ENCODE measurements around the gene H1-8.

Gene H1-8, protein sequence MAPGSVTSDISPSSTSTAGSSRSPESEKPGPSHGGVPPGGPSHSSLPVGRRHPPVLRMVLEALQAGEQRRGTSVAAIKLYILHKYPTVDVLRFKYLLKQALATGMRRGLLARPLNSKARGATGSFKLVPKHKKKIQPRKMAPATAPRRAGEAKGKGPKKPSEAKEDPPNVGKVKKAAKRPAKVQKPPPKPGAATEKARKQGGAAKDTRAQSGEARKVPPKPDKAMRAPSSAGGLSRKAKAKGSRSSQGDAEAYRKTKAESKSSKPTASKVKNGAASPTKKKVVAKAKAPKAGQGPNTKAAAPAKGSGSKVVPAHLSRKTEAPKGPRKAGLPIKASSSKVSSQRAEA

DNA sequence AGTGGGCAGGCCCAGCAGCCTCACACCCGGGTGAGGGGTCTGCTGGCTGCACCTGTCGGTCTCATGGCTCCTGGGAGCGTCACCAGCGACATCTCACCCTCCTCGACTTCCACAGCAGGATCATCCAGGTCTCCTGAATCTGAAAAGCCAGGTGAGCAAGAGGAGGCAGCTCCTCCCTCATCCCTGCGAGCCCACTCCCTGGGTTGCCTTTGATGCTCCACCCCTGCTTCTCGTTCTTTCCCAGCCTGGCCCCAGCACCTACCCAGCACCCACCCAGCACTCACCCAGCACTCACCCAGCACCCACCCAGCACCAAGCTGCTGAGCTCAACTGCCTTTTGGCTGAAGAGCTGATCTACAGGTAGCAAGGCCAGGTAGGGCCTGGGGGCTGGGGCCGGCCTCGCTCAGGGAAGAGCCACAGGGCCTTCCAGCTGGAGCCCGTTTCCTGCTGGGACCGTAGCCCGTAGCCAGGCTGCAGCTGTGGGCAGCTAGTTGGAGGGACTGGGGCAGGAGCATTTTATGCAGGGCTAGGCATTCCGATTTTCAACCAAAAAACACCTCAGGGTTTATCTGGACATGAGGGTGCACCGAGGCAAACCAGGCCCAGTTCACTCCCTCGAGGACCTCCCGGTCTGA lies at the start of gene H1-8:
Gene H1-8, plus strand, starts transcription at position 20 of the 635 bp plus-strand sequence. Its CDS starts 44 bp downstream, at position 64.
- in situ Hi-C loops (cut with MboI; ENCODE audit: low sequenced_read_pairs), result no loop called here

DNA sequence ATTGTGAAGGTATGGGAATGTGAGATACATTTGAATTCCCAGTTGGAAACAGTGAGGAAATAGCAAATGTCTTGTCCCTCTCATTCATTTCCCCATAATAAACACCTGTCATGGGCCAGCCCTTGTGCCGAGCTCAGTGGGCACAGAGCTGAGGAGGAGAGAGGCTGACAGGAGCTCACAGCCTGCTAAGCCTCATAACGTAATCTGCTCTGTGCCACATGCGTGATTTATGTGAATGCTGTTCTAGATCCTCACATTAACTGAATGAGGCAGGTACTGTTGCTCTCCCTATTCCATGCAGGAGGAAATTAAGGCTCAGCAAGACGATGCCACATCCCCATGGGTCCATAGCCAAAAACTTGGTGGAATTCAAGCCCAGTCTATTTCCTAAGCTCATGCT lies 49.8 kb upstream of the H1-8 start:
- in situ Hi-C loops (cut with MboI; ENCODE audit: low sequenced_read_pairs), result loop anchor here (10.0 to 25.0 kb wide), 2 partner anchors 322 to 444 kb away; no protein-coding TSS in a partner anchor

DNA sequence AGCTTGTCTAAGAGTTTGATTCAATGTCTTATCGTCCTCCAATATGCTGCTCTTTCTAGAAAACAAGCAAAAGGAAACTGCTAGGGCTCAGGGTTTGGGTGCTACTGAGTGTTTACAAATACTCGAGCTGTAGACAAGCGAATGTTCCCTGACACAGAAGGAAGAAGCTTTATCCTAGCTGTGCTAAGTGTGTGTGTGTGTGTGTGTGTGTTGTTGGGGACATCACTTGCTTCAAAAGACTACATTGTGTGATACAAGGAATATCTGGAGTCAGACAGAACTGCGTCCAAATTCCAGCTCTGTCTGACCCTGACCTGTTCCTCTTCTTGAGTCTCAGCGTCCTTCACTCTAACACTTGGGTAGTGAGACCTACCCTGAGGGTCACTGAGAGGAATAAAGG lies 48.5 kb upstream of the H1-8 start:
- in situ Hi-C loops (cut with MboI; ENCODE audit: low sequenced_read_pairs), result loop anchor here (10.0 to 25.0 kb wide), 2 partner anchors 320 to 443 kb away; no protein-coding TSS in a partner anchor

- in situ Hi-C loops (cut with MboI; ENCODE audit: low sequenced_read_pairs), result loop anchor here (10.0 to 25.0 kb wide), 2 partner anchors 320 to 442 kb away; no protein-coding TSS in a partner anchor
Measured at GRCh38 chr3:129495006-129495639, 47.9 kb upstream of the H1-8 start.

DNA sequence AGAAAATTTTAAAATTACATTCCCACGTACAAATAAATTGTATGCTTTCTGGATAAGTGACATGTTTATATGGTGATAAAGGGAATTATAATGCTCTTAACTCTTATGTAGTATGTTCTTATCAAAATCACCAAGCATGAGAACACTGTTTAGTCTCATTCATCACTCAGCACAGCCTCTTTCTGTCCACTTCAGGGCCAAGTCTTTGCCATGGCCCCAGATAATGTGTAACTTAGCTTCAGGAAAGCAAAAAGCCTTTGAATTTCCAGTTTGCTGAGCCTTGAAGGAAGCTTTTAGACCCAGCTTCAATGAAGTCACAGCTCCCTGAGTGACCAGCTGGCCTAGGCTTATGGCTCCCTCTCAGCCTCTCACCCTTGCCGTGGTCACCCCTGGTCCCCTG lies 45.1 kb upstream of the H1-8 start:
- in situ Hi-C loops (cut with MboI; ENCODE audit: low sequenced_read_pairs), result loop anchor here (10.0 to 25.0 kb wide), 2 partner anchors 317 to 439 kb away; no protein-coding TSS in a partner anchor

DNA sequence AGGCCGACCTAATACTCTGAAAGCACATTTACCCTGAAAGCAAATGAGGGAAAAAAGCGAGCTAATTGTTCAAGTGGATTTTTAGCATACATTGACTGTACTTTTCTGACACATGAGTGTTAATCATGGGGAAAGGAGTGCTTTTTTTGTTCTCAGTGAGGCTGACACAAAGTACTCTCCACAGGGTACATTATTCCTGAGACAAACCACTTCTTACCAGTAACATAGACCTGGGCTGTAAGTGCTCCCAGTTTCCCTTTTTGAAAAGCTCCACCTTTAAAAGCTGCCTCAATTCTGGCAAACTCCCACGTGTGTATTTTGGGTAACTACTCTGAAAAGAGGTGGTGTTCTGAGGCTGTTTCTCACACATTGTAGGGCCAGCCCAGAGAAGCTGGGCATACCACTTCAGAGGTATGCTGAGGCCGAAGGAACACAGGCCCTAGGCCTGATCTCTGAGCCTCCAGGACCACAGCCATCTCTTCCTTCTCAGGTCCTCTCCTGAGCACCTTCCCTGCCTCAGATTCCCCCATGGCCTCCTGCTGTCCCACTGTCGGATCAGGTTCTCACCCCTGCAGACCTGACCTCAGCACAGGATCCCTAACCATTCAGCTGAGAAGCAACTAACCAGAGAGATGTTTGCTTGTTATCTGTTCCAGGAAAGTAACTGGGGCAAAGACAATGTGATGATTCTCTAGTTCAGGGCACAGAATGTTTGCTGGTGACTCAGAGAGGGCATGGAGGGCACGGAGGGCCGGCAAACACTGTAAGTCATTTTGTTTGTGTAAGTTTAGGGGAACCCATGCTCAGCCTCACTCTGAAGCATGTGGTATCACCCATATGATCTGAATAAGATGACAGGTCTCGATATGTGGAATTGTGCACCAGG lies 44.1 kb upstream of the H1-8 start:
- in situ Hi-C loops (cut with MboI; ENCODE audit: low sequenced_read_pairs), result loop anchor here (10.0 to 25.0 kb wide), 2 partner anchors 316 to 438 kb away; no protein-coding TSS in a partner anchor

- in situ Hi-C loops (cut with MboI; ENCODE audit: low sequenced_read_pairs), result loop anchor here (10.0 to 25.0 kb wide), 2 partner anchors 315 to 438 kb away; no protein-coding TSS in a partner anchor
Measured at GRCh38 chr3:129499604-129500333, 43.2 kb upstream of the H1-8 start.

- in situ Hi-C loops (cut with MboI; ENCODE audit: low sequenced_read_pairs), result no loop called here
Measured at GRCh38 chr3:129500334-129500658, 42.7 kb upstream of the H1-8 start.

- in situ Hi-C loops (cut with MboI; ENCODE audit: low sequenced_read_pairs), result no loop called here
Measured at GRCh38 chr3:129501630-129502029, 41.3 kb upstream of the H1-8 start.

DNA sequence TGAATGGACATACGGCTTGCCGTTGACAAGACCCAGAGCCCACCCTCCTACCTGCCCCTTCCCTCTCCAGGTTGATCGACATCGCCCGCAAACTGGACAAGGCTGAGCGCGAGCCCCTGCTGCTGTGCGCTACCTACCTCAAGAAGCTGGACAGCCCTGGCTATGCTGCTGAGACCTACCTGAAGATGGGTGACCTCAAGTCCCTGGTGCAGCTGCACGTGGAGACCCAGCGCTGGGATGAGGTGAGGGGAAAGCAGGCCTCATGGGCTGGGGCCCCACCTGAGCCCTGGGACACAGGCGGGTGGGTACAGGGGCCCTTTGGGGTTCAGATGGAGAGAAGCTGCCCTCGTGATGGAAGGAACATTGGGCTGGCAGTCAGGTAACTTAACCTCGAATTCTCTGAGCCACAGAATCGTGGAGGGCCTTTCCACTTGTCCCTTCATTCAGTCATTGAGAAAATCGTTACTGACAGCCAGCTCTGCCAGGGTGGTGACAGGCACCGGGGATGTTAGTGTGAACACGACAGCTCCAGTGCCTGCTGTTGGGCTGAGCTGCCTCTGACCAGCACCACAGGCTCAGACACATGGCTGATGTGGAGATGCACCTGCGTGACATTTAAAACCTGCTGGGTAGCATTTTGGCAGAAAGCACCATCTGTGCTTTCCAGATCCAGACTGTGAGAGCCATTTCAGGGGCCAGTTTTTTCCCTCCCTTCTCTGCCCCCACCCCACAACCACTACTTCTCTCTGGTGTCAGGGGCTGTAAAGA lies 40.1 kb upstream of the H1-8 start:
- in situ Hi-C loops (cut with MboI; ENCODE audit: low sequenced_read_pairs), result no loop called here

DNA sequence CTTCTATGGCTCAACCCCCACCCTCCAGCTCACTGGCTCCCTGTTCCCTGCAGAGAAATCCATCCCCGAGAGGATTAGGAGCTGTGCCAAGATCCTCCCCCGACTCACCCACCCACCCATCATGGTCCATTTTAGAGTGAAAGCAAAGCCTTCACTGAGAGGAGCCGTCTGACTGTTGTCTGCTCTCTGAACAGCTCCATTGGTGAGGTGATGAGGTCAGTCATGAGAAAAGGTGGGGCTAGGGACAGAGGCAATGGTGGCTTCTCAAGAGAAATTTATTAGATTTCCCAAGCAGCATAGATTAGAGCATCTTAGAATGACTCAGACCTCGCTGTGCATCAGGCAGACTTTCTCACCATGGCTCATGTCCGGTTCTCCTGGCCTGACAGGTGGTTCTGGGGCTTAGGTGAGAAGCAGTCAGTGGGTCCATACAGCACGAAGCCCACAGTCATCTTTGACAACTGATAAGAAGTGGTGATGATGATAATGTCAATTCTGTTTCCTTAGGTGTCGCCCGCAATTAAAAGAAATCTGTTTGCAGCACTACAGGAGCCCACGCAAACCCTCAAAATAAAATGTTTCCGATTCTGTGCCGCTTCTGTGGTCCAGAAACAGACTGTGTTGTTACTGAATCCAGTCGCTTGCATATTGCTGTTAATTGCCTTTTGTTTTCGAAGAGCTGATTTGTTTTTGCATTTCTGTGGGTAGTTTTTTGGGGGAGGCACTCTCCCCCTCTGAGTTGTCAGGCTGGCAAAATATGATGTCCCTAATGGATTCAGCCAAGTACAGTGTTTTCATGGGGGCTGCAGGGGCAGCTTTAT lies 39.3 kb upstream of the H1-8 start:
- in situ Hi-C loops (cut with MboI; ENCODE audit: low sequenced_read_pairs), result no loop called here

- in situ Hi-C loops (cut with MboI; ENCODE audit: low sequenced_read_pairs), result no loop called here
Measured at GRCh38 chr3:129504471-129505100, 38.4 kb upstream of the H1-8 start.

- in situ Hi-C loops (cut with MboI; ENCODE audit: low sequenced_read_pairs), result no loop called here
Measured at GRCh38 chr3:129505341-129505740, 37.6 kb upstream of the H1-8 start.

GRCh38 chr3:129506231-129506742 lies 36.7 kb upstream of the H1-8 start:
- in situ Hi-C loops (cut with MboI; ENCODE audit: low sequenced_read_pairs), result no loop called here

- in situ Hi-C loops (cut with MboI; ENCODE audit: low sequenced_read_pairs), result no loop called here
Measured at GRCh38 chr3:129507181-129507831, 35.7 kb upstream of the H1-8 start.

GRCh38 chr3:129512595-129512994 lies 30.4 kb upstream of the H1-8 start:
- in situ Hi-C loops (cut with MboI; ENCODE audit: low sequenced_read_pairs), result no loop called here

GRCh38 chr3:129513705-129514104 lies 29.3 kb upstream of the H1-8 start:
- in situ Hi-C loops (cut with MboI; ENCODE audit: low sequenced_read_pairs), result no loop called here

Data from HL-60/S4 (cell line).